Measurements from ENCODE around the gene P2RY10.
"Not testable (repeated sequence)": the region's sequence is repeated elsewhere in the genome, so short reads cannot be mapped to it uniquely, and the experiment has no call there.

Gene P2RY10

DNA sequence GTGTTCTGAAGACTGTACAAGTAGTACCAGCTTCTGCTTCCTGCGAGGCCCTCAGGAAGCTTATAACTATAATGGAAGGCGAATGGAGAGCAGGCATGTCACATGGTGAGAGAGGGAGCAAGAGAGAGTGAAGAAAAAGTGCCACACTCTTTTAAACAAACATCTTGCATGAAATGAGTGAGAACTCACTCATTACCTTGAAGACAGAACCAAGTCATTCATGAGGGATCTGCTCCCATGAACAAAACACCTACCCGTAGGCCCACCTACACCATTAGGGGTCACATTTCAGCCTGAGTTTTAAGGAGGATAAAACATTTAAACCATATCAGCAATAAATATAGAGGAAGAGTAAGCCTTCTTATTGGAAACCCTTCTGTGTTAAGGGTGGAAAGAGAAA is 19.4 kb downstream of the P2RY10 start:
- Histone ChIP-seq H3K4me3 (IDR thresholded peaks at IDR 0.05; ENCODE audit: insufficient read depth, low read depth, low read length) (no peak overlapping the region), H3K27me3 (ENCODE audit: insufficient read depth, low read depth) (no peaks in the 10 kb centered on the region), H3K9ac (no peak overlapping the region), H3K36me3 (ENCODE audit: insufficient read depth) (no peaks in the 10 kb centered on the region), H4K20me1 (ENCODE audit: insufficient read depth) (no peaks in the 10 kb centered on the region), H3K4me1 (ENCODE audit: low read depth, poor library complexity, severe bottlenecking) (no peaks in the 10 kb centered on the region), H3K4me2 (no peak overlapping the region), H3K27ac (no peak overlapping the region), H2AFZ (ENCODE audit: low read depth) (no peak overlapping the region), H3K79me2 (ENCODE audit: insufficient read depth, low read depth) (no peaks in the 10 kb centered on the region)
- TF ChIP-seq, protein P1, sequence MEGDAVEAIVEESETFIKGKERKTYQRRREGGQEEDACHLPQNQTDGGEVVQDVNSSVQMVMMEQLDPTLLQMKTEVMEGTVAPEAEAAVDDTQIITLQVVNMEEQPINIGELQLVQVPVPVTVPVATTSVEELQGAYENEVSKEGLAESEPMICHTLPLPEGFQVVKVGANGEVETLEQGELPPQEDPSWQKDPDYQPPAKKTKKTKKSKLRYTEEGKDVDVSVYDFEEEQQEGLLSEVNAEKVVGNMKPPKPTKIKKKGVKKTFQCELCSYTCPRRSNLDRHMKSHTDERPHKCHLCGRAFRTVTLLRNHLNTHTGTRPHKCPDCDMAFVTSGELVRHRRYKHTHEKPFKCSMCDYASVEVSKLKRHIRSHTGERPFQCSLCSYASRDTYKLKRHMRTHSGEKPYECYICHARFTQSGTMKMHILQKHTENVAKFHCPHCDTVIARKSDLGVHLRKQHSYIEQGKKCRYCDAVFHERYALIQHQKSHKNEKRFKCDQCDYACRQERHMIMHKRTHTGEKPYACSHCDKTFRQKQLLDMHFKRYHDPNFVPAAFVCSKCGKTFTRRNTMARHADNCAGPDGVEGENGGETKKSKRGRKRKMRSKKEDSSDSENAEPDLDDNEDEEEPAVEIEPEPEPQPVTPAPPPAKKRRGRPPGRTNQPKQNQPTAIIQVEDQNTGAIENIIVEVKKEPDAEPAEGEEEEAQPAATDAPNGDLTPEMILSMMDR (conservative IDR thresholded peaks at IDR 0.05; ENCODE audit: low read depth, low read length) = no peak

GRCh38 chrX:78979789-78980464 is 34.7 kb downstream of the P2RY10 start:
- Histone ChIP-seq H4K20me1 (ENCODE audit: insufficient read depth) (no peaks in the 10 kb centered on the region), H3K4me1 (ENCODE audit: low read depth, poor library complexity, severe bottlenecking) (no peaks in the 10 kb centered on the region), H3K9ac (no peak overlapping the region), H3K27ac (no peak overlapping the region), H3K36me3 (ENCODE audit: insufficient read depth) (no peaks in the 10 kb centered on the region), H2AFZ (ENCODE audit: low read depth) (no peak overlapping the region), H3K4me2 (no peak overlapping the region), H3K79me2 (ENCODE audit: insufficient read depth, low read depth) (no peaks in the 10 kb centered on the region), H3K4me3 (IDR thresholded peaks at IDR 0.05; ENCODE audit: insufficient read depth, low read depth, low read length) (no peak overlapping the region), H3K27me3 (ENCODE audit: insufficient read depth, low read depth) (no peaks in the 10 kb centered on the region)
- TF ChIP-seq, protein P1 (conservative IDR thresholded peaks at IDR 0.05; ENCODE audit: low read depth, low read length) = no peak

DNA sequence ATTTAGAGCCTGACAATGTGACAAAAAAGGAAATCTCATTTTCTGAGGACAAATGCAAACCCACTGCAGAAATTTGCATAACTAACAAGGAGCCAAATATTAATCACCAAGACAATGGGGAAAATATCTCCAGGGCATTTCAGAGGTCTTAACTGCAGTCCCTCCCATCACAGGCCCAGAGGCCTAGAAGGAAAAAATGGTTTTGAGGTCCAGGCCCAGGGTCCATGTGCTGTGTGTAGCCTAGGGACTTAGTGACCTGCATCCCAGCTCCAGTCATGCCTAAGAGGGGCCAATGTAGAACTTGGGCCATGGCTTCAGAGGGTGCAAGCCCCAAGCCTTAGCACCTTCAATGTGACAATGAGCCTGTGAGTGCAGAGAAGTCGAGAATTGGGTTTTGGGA is 44.2 kb downstream of the P2RY10 start:
- H4K20me1 ChIP-seq (ENCODE audit: insufficient read depth) = no peaks in the 10 kb centered on the region
- no peak overlapping the region for H3K4me3 ChIP-seq (IDR thresholded peaks at IDR 0.05; ENCODE audit: insufficient read depth, low read depth, low read length)
- H3K36me3 ChIP-seq (ENCODE audit: insufficient read depth) = no peaks in the 10 kb centered on the region
- no peak overlapping the region for H3K9ac ChIP-seq
- no peaks in the 10 kb centered on the region for H3K79me2 ChIP-seq (ENCODE audit: insufficient read depth, low read depth)
- H3K27me3 ChIP-seq (ENCODE audit: insufficient read depth, low read depth) = no peaks in the 10 kb centered on the region
- H3K4me1 ChIP-seq (ENCODE audit: low read depth, poor library complexity, severe bottlenecking) = no peaks in the 10 kb centered on the region
- TF ChIP-seq, protein P1 (conservative IDR thresholded peaks at IDR 0.05; ENCODE audit: low read depth, low read length) = no peak
- H2AFZ ChIP-seq (ENCODE audit: low read depth) = no peak overlapping the region
- no peak overlapping the region for H3K4me2 ChIP-seq
- H3K27ac ChIP-seq = no peak overlapping the region

DNA sequence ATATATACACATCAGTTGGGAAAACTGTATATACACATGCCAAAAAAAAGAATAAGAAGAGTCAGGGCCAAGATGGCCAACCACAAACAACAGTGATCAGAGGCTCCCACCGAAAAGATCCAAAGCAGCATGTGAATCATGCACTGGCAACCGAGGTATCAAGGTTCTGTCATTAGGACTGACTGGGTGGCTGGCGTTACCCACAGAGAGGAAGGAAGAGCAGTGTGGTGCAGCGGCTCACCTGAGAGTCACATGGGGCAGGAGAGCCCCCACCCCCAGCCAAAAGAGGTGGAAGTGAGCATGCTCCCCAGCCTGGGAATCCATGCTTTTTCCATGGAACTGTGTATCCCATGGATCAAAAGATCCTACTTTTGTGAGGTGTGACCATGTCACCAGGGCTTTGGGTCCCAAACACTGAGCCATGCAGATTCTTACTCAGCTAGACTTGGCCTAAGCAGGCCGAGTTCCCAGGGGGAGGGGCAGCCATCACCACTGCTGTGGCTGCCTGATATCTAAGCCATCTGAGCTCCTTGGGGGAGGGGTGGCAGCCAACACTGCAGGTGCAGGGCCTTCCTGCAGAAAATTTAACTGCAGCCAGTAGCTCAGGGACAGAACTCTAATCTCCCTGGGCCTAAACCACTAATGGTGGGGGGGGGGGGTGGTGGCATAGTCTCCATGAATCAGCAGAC is 52.8 kb downstream of the P2RY10 start:
- H3K4me1 ChIP-seq (ENCODE audit: low read depth, poor library complexity, severe bottlenecking) = peaks cover 28% of the 10 kb centered on the region
- H3K36me3 ChIP-seq (ENCODE audit: insufficient read depth) = no peaks in the 10 kb centered on the region
- no peaks in the 10 kb centered on the region for H3K79me2 ChIP-seq (ENCODE audit: insufficient read depth, low read depth)
- H2AFZ ChIP-seq (ENCODE audit: low read depth) = peak overlapping the region; percentile 59
- H3K4me3 ChIP-seq (IDR thresholded peaks at IDR 0.05; ENCODE audit: insufficient read depth, low read depth, low read length) = no peak overlapping the region
- peak overlapping the region; percentile 34; the same call in 1 of the 2 replicates for H3K9ac ChIP-seq
- peak overlapping the region; percentile 71 for H3K27ac ChIP-seq
- no peaks in the 10 kb centered on the region for H3K27me3 ChIP-seq (ENCODE audit: insufficient read depth, low read depth)
- H4K20me1 ChIP-seq (ENCODE audit: insufficient read depth) = no peaks in the 10 kb centered on the region
- TF ChIP-seq, protein P1 (conservative IDR thresholded peaks at IDR 0.05; ENCODE audit: low read depth, low read length) = no peak
- H3K4me2 ChIP-seq = peak overlapping the region; percentile 70

- not testable (repeated sequence) for H3K4me3 ChIP-seq (IDR thresholded peaks at IDR 0.05; ENCODE audit: insufficient read depth, low read depth, low read length); H3K36me3 ChIP-seq (ENCODE audit: insufficient read depth); H3K79me2 ChIP-seq (ENCODE audit: insufficient read depth, low read depth); H3K9ac ChIP-seq; H3K4me2 ChIP-seq; H3K27me3 ChIP-seq (ENCODE audit: insufficient read depth, low read depth); H4K20me1 ChIP-seq (ENCODE audit: insufficient read depth); H3K27ac ChIP-seq; H3K4me1 ChIP-seq (ENCODE audit: low read depth, poor library complexity, severe bottlenecking); H2AFZ ChIP-seq (ENCODE audit: low read depth)
These were observed 62.3 kb downstream of the P2RY10 start for GRCh38 chrX:79007540-79007939.
